GM18519 (cell line): ENCODE data around the gene GNA15.

Experiments
- ATAC-seq: cut with Tn5 transposase; IDR thresholded peaks from one replicate; pipeline ENCODE4 v1.9.1; 2021; ENCODE audit warnings: mild to moderate bottlenecking, moderate library complexity; ENCODE audit not compliant: unreplicated experiment, low FRiP score

Gene GNA15

DNA sequence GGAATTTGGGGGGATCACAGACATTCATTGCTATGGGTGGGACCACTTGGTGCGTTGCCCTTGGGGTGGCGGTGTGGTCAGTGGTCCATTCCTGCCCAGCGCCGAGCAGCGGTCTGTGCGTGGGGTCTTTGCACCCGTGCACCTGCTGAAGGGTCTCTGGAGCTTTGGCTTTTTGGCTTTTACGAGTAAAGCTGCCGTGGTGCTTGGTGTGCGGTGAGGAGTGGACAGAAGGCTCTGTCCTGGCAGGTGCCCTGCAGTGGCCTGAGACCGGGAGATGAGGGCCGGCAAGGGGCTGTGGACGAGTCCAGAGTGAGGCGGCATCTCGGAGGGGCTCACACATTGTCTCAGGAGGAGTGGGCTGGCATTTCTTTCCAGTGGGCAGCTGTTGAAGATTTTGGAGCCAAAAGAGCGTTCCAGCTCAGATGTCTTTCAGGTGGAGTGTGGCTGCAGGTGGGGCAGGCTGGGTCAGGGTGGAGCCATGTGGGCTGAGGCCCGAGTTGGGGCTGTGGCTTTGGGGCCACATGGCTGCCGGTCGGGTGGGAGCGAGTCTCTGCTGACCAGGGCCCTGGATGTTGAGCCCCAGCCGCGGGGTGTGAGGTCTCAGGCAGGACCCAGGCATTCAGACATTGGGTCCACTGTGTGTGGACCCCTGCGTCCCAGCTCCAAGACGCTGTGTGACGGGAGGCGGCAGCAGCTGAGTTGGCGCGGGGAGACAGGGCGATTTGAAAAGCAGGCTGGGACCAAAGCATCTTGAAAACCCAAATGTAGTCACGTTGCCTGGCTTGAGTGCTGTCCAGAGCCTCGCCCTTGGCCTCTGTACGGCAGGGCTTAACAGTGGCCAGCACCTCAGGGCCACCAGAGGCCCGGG lies 30.0 kb upstream of the GNA15 start:
- ATAC-seq: no peak

DNA sequence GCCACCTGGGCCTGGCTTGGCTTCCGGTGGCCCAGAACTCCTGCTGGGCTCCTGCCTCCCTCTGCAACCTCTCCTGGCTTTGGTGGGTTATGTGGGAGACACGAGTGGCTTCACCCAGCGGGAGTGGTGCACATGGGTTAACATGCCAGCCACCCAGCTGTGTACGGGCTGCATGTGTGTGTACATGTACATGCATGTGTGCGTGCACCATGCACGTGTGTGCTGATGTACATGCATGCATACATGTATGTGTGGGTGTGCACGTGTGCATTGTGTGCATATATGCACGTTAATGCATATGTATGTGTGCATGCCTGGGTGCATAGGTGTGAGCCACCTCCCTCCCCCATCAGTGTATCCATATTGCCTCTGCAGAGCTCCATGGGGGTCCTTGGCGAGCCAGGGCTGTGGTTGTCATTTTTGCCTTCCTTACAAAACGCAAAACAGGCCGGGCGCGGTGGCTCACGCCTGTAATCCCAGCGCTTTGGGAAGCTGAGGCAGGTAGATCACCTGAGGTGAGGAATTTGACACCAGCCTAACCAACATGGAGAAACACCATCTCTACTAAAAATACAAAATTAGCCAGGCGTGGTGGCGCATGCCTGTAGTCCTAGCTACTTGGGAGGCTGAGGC lies 29.2 kb upstream of the GNA15 start:
- no peak for ATAC-seq

DNA sequence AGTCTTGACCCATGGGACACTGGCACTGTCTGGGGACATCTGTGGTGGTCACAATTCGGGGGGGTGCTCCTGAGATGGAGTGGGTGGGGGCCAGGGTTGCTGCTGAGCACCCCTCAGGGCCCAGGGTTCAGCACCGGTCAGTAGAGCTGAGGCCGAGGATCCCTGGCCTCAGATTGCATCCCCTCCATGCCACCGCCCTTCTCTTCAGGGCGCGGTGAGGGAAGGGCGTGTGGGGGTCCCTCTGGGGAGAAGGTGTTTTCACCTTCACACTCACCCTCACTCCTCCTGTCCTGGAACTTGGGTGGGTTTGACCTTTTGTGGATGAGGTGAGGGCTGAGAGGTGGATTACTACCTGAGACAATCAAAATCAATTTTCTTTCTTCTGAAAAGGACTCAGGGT lies 28.2 kb upstream of the GNA15 start:
- no peak for ATAC-seq

DNA sequence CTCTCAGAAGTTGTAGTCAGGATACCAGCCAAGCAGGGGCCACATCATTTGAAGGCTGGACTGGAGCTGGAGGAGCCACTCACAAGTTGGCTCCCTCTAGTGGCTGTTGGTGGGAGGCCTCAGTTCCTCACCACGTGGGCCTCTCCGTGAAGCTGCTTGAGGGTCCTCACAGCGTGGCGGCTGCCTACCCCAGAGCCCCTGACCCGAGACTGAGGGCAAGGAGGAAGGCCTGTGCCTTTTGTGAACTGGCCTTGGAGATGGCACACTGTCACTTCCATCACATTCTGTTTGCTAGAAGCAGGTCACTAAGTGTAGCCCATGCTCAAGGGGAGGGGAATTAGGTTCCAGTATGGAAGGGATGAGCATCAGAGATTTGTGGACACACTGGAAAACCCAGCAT lies 27.1 kb upstream of the GNA15 start:
- no peak for ATAC-seq

DNA sequence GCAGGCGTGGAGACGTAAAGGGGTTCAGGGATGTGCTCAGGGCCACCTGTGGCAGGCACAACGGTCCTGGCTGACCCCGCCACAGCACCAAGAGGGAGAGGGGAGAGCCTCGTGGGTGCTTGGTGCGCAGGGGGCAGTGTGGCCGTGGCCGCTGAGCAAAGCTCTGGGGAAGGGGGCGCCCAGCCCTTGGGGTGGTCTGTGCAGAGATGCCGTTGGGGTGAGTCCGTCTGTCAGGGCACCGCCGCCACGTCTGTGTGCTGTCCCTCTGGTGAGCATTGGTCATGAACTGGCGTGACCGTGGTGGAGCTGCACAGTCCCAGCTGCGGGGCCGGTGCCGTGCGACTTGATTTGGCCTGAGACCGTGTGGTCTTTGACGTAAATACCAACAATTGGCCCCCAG lies 26.3 kb upstream of the GNA15 start:
- no peak for ATAC-seq

DNA sequence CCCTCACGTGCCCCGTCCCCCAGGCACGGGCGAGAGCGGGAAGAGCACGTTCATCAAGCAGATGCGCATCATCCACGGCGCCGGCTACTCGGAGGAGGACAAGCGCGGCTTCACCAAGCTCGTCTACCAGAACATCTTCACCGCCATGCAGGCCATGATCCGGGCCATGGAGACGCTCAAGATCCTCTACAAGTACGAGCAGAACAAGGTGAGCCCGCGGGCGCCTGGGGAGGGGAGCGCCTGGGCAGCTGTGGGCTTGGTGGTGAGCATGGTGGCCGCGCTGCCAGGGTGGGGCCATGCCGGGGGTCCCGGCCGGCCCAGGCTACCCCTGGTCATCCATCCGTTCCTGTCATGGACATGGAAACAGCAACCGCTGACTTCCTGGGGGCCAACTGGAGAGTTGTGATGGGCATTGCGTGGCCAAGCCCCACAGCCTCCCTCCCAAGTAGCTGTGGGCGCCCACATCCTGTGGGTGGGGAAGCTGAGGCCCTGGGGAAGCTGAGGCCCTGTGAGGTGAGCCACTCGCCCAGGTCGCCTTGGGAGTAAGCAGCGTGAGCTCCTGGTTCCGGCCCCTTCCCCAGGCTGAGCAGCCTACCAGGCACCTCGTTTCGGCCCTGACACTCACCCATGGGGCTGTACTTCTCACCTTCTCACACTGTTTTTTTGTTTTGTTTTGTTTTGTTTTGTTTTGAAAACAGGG lies 25.6 kb upstream of the GNA15 start:
- no peak for ATAC-seq

DNA sequence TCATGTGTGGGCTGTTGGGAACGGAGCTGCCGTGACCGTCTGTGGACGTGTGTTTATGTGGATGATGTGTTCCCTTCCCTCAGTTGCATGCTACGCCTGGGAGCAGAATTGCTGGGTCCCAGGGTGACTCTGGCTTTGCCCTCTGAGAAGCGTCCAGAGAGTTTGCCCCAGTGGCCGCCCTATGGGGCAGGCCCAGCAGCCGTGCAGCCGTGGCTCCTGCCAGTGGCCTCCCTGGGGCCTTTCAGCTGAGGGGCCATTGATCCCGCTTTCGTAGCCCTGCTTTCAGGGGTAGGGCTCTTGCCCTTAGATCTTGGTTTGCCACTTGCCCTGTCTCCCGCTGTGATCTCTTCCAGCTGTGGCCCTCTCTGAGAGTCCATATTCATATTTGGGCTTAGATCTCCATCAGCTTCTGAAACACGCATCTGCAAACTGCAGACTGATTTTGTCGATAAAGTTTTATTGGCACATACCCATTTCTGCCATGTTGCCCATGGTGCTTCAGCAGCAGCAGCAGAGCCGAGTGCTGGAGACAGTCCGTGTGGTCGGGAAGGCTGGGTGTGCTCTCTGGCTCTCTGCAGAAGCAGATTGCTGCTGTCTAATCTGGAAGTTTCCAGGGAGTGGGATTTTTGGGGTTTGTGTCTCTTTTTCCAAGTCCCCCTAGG lies 24.1 kb upstream of the GNA15 start:
- no peak for ATAC-seq

DNA sequence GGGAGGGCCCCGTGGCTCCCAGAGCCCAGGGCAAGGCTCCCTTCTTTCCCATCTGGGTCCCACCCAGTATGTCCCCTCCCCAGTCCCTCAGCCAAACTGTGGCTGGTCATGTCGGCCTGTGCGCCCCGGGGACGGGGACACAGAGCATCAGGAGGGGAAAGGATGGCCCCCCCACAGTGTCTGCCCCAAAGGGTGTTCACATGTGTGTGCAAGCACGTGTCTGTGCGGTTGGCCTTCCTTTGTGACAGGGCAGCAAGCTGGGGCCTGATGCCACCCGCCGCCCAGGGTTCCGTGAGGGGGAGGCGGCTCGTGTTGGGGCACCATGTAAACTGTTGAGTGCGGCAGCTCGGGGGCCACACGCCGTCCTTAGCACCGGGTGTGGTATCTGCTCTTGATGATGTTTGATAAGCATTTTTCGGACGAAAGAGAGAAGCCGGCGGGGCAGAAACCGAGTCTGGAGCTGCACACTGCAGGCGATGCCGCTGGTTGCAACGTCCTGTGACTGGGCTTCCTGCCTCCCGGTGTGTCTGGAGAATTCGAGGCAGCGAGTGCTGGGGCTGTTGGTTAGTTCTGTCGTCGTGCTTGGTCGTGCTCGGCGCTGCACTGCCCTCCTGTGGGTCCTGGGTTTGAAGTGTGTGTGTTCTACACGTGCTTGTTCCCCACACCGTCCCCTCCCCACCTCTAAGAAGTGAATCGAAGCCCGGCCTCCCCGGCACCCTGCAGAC lies 23.3 kb upstream of the GNA15 start:
- no peak for ATAC-seq

DNA sequence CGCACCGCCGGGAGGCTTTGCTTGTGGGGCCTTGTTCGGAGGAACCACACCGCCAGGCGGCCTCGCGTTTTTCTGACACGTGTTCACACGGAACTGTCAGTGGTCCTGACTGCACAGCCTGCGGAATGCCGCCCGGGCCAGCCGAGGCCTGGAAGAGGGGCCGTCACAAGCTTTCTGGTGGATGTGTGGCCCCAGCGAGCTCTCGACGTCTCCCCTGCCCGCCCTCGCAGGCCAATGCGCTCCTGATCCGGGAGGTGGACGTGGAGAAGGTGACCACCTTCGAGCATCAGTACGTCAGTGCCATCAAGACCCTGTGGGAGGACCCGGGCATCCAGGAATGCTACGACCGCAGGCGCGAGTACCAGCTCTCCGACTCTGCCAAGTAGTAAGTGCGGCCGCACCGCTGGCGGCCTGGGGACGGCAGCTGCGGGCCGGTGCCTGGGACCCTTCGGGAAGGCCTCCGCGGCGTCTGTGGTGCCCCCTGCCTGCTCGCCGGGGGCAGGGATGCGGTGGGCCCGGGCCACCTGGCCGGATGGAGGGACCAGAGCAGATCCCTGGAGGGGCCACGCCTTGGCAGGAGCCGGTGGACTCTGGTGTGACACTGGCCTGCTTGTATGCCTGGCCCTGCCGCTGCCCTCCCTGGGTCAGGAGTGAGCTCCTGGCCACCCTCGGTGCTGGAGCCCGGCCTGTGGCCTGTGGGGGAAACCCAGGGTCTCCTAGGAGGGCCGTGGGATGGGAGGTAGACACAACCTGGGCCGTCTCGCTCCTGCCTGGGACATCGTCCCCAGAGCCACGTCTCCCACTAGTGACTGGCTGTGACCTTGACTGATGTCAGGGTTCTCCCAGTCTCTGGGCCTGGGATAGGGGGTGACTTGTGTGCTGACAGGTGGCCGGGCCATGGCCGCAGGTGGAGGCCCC lies 22.5 kb upstream of the GNA15 start:
- no peak for ATAC-seq

DNA sequence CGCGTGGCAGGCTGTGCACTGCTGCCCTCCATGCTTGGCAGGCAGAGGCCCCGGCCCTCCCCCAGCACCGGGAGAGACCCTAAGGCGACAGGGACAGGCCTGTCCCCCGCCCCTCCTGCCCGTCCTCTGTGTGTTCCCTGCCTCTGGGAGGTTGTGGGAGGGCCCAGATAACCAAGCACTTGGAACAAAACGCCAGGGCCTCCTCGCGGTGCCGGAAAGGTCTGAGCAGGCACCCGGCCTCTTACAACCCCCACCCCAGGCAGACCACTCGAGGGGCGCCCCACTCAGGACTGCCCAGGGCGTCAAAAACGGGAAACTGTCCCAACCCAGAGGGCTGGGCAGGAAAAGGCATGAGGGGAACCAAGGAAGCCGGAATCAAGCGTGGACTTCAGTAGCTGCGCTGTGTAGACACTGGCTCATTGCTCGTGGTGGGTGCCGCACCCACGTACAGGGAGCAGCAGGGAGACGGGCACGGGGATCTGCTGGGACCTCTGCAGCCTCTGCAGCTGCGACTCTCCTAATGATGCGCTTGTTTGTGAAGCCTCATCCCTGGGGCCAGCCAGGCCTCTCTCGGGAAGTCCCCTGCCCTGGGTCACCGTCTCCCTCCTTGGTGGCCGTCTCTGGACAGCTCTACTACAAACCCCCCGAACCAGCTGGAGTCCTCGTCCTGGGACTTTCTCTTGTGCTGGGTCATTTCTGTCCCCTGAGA lies 21.7 kb upstream of the GNA15 start:
- ATAC-seq: no peak

DNA sequence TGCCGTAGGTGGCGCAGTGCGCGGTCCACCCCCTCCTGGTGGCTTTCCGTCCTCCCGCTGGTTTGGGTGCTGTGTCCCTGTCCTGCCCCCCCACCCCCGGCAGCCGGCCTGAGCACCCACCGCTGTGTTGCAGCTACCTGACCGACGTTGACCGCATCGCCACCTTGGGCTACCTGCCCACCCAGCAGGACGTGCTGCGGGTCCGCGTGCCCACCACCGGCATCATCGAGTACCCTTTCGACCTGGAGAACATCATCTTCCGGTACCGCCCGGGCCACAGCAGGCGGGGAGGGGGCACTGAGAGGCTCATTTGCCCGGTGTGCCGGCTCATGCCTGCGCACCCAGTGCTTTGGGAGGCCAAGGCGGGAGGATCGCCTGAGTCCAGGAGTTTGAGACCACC lies 21.0 kb upstream of the GNA15 start:
- no peak for ATAC-seq

DNA sequence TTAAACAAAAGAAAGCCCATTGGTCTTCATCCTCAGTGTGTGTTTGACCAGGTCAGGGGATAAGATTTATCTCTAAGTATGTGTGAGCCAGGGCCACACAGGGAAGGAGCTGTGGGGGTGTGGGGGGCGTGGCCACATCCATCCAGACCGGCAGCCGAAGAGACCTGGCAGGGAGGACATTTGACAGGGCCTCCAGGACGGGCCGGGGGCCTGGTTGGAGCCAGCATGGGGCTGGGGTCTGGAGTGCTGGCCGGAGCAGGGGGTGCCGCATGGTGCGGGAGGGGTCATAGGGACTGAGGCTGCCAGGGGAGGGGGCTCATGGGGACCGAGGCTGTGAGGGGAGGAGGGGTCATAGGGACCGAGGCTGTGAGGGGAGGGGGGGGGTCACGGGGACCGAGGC lies 20.4 kb upstream of the GNA15 start:
- ATAC-seq: no peak

DNA sequence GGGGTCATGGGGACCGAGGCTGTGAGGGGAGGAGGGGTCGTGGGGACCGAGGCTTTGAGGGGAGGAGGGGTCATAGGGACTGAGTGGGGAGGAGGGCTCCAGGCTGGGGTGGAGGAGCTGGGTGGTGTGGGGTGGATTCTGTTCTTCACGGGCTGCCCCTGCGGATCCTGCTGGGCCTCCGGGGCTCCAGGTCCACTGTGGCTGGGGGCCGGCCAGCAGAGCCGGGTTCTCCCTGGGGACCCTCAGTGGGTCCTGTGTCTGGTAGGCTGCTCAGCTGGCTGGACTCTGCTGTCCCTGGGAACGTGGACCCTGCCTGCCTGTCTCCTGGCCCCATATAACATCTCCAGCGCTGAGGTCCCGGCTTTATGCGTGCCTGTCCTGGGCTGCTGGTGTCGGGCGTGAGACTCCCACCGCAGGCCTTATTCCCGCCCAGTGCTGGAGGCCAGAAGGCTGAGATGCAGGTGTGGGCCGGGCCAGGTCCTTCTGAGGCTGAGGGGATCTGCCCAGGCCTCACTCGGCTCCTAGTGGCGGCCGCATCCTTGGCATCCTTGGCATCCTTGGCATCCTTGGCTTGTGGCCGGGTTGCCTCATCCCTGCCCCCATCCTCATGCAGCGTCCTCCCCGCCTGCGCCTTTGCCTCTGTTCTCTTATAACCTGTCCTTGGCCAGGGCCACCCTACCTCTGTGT lies 19.8 kb upstream of the GNA15 start:
- ATAC-seq: no peak

DNA sequence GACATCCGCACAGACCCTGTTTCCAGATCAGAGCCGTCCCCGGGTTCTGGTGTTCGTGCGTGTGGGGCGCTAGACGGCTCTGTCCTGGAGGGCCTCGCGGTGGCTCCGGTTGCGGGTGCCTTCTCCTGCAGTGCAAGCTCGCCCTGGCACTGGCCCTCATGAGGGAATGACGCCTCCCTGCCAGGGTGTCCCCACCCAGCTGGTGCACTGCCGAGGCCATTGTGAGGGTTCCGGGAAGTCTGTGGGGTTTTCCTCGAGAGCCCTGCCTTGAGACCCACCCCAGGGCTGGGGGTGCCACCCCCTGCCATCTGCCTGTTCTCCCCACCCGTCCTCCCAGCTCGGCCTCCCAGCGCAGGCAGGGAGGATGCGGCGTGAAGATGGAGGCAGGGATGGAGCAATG lies 19.2 kb upstream of the GNA15 start:
- ATAC-seq: no peak

DNA sequence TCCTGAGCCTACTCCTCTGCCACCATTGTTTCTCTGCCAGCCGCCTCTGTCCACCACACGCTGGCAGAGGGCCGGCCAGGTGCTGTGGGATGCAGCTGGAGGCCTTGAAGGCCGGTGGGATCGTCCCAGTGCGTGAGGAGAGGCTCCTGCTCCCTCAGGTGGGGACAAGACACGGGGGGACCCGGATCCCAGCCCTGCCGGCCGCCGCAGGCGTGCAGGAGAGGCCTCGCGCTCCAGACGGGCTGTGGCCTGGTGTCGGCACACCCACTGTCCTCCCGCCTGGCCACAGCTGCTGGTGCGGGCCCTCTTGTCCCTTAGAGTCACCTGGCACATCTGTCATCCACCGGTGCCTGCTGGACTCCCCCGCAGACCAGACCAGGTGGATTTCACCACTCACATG lies 18.1 kb upstream of the GNA15 start:
- ATAC-seq: no peak

DNA sequence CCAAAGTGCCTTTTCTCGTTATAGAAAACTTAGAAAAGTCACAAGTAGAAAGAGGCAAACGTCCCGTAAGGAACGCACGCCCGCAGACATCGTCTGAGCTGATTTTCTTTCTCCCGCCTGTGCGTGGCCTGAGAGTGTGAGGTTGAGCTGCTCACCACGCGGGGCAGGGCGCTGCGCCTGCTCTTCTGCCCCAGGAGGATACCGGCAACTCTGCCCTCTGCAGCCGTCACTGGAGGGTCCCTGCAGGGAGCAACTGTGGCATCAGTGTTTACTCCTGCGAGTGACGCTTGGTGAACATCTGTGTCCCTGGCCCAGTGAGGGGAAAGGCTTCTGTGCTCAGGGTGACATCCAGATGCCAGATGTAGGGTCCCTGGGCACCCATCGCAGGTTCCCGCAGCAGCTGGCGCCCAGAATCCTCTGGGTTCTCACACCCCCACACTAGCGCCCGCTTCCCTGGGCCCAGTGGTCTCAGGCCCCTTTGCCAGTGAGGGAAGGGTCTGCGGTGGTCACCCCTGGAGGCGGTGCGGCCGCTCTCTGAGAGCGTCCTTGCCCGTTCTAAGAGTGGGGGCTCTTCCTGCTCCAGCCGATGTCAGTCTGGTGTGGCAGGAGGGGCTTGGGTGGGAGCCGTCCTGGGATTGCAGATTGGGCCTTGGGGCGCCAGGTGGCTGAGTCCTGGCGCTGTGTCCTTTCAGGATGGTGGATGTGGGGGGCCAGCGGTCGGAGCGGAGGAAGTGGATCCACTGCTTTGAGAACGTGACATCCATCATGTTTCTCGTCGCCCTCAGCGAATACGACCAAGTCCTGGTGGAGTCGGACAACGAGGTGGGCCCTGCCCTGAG lies 17.4 kb upstream of the GNA15 start:
- no peak for ATAC-seq

DNA sequence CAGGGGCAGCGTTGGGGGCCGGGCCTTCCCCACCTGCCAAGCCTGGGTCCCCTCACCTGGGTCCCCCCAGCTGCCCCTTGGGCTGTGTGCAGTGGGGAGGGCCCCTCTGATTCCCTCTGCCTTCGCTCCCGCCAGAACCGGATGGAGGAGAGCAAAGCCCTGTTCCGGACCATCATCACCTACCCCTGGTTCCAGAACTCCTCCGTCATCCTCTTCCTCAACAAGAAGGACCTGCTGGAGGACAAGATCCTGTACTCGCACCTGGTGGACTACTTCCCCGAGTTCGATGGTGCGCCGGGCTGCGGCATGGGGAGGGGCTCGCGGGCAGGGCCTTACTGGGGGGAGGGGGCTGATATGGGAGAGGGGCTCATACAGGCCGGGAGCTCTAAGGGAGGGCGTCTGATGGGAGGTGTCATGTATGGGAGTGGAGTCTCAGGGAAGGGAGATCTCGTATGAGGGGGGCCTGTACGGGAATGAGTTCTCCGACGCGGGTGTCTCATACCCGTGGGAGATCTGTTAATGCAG lies 16.7 kb upstream of the GNA15 start:
- ATAC-seq: no peak
